ENCODE data around the gene DLGAP3.
"Not testable (repeated sequence)": the region's sequence is repeated elsewhere in the genome, so short reads cannot be mapped to it uniquely, and the experiment has no call there.

Gene DLGAP3

GRCh38 chr1:34929497-34929852 is at the start of gene DLGAP3:
DLGAP3 (minus strand) TSS chr1:34929650; CDS start chr1:34905383, 24,267 bp downstream.
- peak; percentile 52 for DNase-seq (ENCODE audit: low spot score)

GRCh38 chr1:34978921-34979320 is 49.5 kb upstream of the DLGAP3 start:
- no peak for DNase-seq (ENCODE audit: low spot score)

GRCh38 chr1:34977858-34978257 is 48.4 kb upstream of the DLGAP3 start:
- DNase-seq (ENCODE audit: low spot score), result no peak

GRCh38 chr1:34977210-34977471 is 47.7 kb upstream of the DLGAP3 start:
- DNase-seq (ENCODE audit: low spot score), result no peak

- no peak for DNase-seq (ENCODE audit: low spot score)
These were observed 47.1 kb upstream of the DLGAP3 start for GRCh38 chr1:34976384-34977209.

- no peak for DNase-seq (ENCODE audit: low spot score)
These were observed 46.3 kb upstream of the DLGAP3 start for GRCh38 chr1:34975771-34976170.

- peak; percentile 17 for DNase-seq (ENCODE audit: low spot score)
These were observed 45.9 kb upstream of the DLGAP3 start for GRCh38 chr1:34975338-34975737.

- no peak for DNase-seq (ENCODE audit: low spot score)
These were observed 45.2 kb upstream of the DLGAP3 start for GRCh38 chr1:34974626-34975025.

GRCh38 chr1:34973326-34973725 is 43.9 kb upstream of the DLGAP3 start:
- peak; percentile 34 for DNase-seq (ENCODE audit: low spot score)

GRCh38 chr1:34970829-34971228 is 41.4 kb upstream of the DLGAP3 start:
- DNase-seq (ENCODE audit: low spot score), result no peak

GRCh38 chr1:34970220-34970735 is 40.8 kb upstream of the DLGAP3 start:
- peak; percentile 17 for DNase-seq (ENCODE audit: low spot score)

- DNase-seq (ENCODE audit: low spot score), result not testable (repeated sequence)
These were observed 38.8 kb upstream of the DLGAP3 start for GRCh38 chr1:34968297-34968696.

GRCh38 chr1:34967672-34968071 is 38.2 kb upstream of the DLGAP3 start:
- not testable (repeated sequence) for DNase-seq (ENCODE audit: low spot score)

- no peak for DNase-seq (ENCODE audit: low spot score)
These were observed 36.1 kb upstream of the DLGAP3 start for GRCh38 chr1:34965597-34965996.

- DNase-seq (ENCODE audit: low spot score), result no peak
These were observed 21.0 kb upstream of the DLGAP3 start for GRCh38 chr1:34950428-34950827.

GRCh38 chr1:34948739-34949138 is 19.3 kb upstream of the DLGAP3 start:
- not testable (repeated sequence) for DNase-seq (ENCODE audit: low spot score)

- DNase-seq (ENCODE audit: low spot score), result not testable (repeated sequence)
These were observed 18.3 kb upstream of the DLGAP3 start for GRCh38 chr1:34947641-34948314.

GRCh38 chr1:34946211-34946610 is 16.8 kb upstream of the DLGAP3 start:
- DNase-seq (ENCODE audit: low spot score), result no peak

- not testable (repeated sequence) for DNase-seq (ENCODE audit: low spot score)
These were observed 12.3 kb upstream of the DLGAP3 start for GRCh38 chr1:34941798-34942197.

- no peak for DNase-seq (ENCODE audit: low spot score)
These were observed 1.2 kb upstream of the DLGAP3 start for GRCh38 chr1:34930702-34931071.

GRCh38 chr1:34929853-34930701 is 627 bp upstream of the DLGAP3 start:
- no peak for DNase-seq (ENCODE audit: low spot score)

- peak; percentile 29 for DNase-seq (ENCODE audit: low spot score)
These were observed 552 bp downstream of the DLGAP3 start for GRCh38 chr1:34928699-34929496.

Data from AG20443 (cell line).